ENCODE measurements around the gene ZNF576. TPM values are rescaled to one million over a fixed set of nuclear protein-coding genes. Genes with fewer than 3 reads are reported as not detected.

Gene ZNF576
- total and polyA plus RNA-seq, 4 experiments from 2014 or later = 8.4 to 18.6 (median 15.7) TPM

DNA sequence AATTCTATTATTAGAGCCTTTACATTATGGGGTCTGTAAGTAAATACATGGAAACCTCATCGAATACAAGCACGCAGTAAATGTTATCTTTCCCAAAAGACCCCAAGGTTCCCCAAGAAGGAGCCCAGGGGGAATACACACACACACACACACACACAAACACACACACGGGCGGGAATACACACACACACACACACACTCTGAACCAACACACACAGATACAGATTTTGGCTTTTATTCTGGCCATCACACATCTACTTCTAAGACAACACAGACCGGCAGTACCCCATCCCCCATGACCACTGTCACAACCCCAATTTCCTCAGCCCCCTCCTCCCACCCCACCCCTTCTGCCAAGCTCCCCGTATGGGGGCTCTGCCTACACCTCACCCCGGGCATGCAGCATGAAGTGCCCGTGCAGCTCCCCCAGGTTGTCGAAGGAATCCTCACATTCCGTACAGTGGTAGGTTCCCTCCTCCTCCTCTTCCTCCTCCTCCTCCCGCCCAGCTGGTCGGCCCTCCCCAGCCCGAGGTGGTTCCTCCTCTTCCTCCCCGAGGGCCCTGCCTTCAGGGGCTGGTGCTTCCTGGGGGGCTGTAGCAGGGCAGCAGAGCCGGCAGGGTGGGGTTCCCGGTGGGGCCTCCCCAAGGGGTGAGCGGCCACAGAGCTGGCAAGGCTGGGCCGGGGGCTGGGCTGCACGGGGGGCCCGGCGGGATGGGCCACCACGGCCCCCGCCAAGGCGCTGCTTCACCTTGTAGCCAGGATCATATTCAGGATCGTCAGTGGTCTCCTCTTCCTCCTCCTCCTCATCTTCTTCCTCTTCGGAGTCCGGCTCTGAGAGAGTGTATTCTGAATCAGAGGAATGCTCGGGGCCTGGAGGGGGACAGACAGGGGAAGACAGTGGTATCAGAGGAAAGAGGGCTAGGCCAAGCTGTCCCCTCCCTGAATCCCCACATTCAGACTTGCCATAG, 11.1 kb downstream of the ZNF576 start:
- Mint-ChIP-seq H3K27ac (peak overlapping the region in 4 of 7 donors; percentile 23 to 84 (median 53)), H3K4me3 (no peak overlapping the region), H3K36me3 (peaks cover 14 to 34% of the 10 kb centered on the region in 2 donors), H3K4me1 (peaks cover 4 to 15% (median 6%) of the 10 kb centered on the region in 4 donors), H3K27me3 (no peaks in the 10 kb centered on the region), H3K9me3 (no peaks in the 10 kb centered on the region)
- no peak overlapping the region for H3K4me3 ChIP-seq (ENCODE audit: low read length in 2 of 2)
- no peak for DNase-seq
- no peaks in the 10 kb centered on the region for H3K9me3 ChIP-seq (ENCODE audit: control insufficient read depth in 1 of 2, low read length in 2 of 2)
- no peak overlapping the region for H3K27ac ChIP-seq (ENCODE audit: low read depth, low read length)
- intact Hi-C loops (cut with micrococcal nuclease) = no loop called here
- peaks cover under 1% of the 10 kb centered on the region for H3K36me3 ChIP-seq (ENCODE audit: insufficient read depth, low read length)
- ChIA-PET CTCF (ENCODE audit: partially characterized antibody) (interaction anchor here (1.0 to 1.5 kb wide), 2 partner anchors 10 to 12 kb away, joined by 3 to 4 read pairs; partner anchors contain the start of gene IRGQ), POLR2A (ENCODE audit: partially characterized antibody) (no interaction called here)
- H3K4me1 ChIP-seq (ENCODE audit: insufficient read depth, low read length) = no peaks in the 10 kb centered on the region
- H3K27me3 ChIP-seq (ENCODE audit: insufficient read depth, low read length) = no peaks in the 10 kb centered on the region

GRCh38 chr19:43609872-43610271, 13.5 kb downstream of the ZNF576 start:
- H3K27me3 ChIP-seq (ENCODE audit: insufficient read depth, low read length) = no peaks in the 10 kb centered on the region
- H3K36me3 Mint-ChIP-seq = peaks cover 29 to 46% of the 10 kb centered on the region in 2 donors
- DNase-seq = no peak
- H3K9me3 ChIP-seq (ENCODE audit: control insufficient read depth in 1 of 2, low read length in 2 of 2) = no peaks in the 10 kb centered on the region
- H3K4me3 Mint-ChIP-seq = no peak overlapping the region
- intact Hi-C loops (cut with micrococcal nuclease) = no loop called here
- no peaks in the 10 kb centered on the region for H3K27me3 Mint-ChIP-seq
- H3K4me1 Mint-ChIP-seq = peaks cover 4 to 18% (median 13%) of the 10 kb centered on the region in 4 donors
- no peak overlapping the region for H3K27ac ChIP-seq (ENCODE audit: low read depth, low read length)
- H3K4me1 ChIP-seq (ENCODE audit: insufficient read depth, low read length) = no peaks in the 10 kb centered on the region
- H3K4me3 ChIP-seq (ENCODE audit: low read length in 2 of 2) = no peak overlapping the region
- CTCF ChIA-PET (ENCODE audit: partially characterized antibody) = no interaction called here
- POLR2A ChIA-PET (ENCODE audit: partially characterized antibody) = no interaction called here
- peaks cover 11% of the 10 kb centered on the region for H3K36me3 ChIP-seq (ENCODE audit: insufficient read depth, low read length)
- H3K27ac Mint-ChIP-seq = peak overlapping the region in 4 of 7 donors; percentile 41 to 59 (median 54)
- no peaks in the 10 kb centered on the region for H3K9me3 Mint-ChIP-seq

GRCh38 chr19:43610493-43610892, 14.1 kb downstream of the ZNF576 start:
- no peak overlapping the region for H3K4me3 Mint-ChIP-seq
- intact Hi-C loops (cut with micrococcal nuclease) = no loop called here
- Histone ChIP-seq H3K4me1 (ENCODE audit: insufficient read depth, low read length) (no peaks in the 10 kb centered on the region), H3K27me3 (ENCODE audit: insufficient read depth, low read length) (no peaks in the 10 kb centered on the region), H3K4me3 (ENCODE audit: low read length in 2 of 2) (no peak overlapping the region), H3K36me3 (ENCODE audit: insufficient read depth, low read length) (peaks cover 11% of the 10 kb centered on the region), H3K27ac (ENCODE audit: low read depth, low read length) (no peak overlapping the region), H3K9me3 (ENCODE audit: control insufficient read depth in 1 of 2, low read length in 2 of 2) (no peaks in the 10 kb centered on the region)
- peaks cover 29 to 42% of the 10 kb centered on the region in 2 donors for H3K36me3 Mint-ChIP-seq
- H3K27ac Mint-ChIP-seq = peak overlapping the region in 3 of 7 donors; percentile 11 to 69 (median 56)
- no peaks in the 10 kb centered on the region for H3K27me3 Mint-ChIP-seq
- peaks cover 4 to 18% (median 14%) of the 10 kb centered on the region in 4 donors for H3K4me1 Mint-ChIP-seq
- no peaks in the 10 kb centered on the region for H3K9me3 Mint-ChIP-seq
- no peak for DNase-seq
- ChIA-PET POLR2A (ENCODE audit: partially characterized antibody) (no interaction called here), CTCF (ENCODE audit: partially characterized antibody) (no interaction called here)

DNA sequence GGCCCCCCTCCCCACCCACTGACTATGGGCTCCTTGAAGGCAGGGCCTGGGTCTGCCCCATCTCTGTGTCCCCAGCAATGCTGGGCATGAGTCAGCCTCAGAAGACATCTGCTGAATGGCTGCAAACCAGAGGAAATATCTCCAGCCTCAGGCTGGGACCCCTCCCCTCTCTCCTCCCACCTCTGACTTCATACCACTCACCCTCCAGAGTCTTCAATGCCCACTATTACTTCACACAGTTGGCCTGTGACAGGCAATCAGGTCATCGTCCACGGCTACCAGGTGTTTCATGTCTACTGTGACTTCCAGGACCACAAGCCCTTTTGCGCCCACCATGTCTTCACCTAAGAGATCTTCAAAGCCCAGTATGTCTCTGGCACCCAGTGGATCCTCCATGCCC, 15.4 kb downstream of the ZNF576 start, which contains the start of gene SRRM5:
SRRM5 (plus strand) TSS at position 301 of the 400 bp plus-strand sequence; CDS start at position 335, 34 bp downstream.
- Mint-ChIP-seq H3K36me3 (peaks cover 28 to 40% of the 10 kb centered on the region in 2 donors), H3K4me1 (peaks cover 7 to 22% (median 18%) of the 10 kb centered on the region in 4 donors), H3K4me3 (no peak within 1 kb of the TSS), H3K27ac (peak within 1 kb of the TSS in 4 of 7 donors; percentile 5 to 81 (median 60)), H3K9me3 (no peaks in the 10 kb centered on the region), H3K27me3 (no peaks in the 10 kb centered on the region)
- Histone ChIP-seq H3K9me3 (ENCODE audit: control insufficient read depth in 1 of 2, low read length in 2 of 2) (no peaks in the 10 kb centered on the region), H3K4me3 (ENCODE audit: low read length in 2 of 2) (no peak within 1 kb of the TSS), H3K36me3 (ENCODE audit: insufficient read depth, low read length) (peaks cover 11% of the 10 kb centered on the region), H3K27me3 (ENCODE audit: insufficient read depth, low read length) (no peaks in the 10 kb centered on the region), H3K27ac (ENCODE audit: low read depth, low read length) (no peak within 1 kb of the TSS), H3K4me1 (ENCODE audit: insufficient read depth, low read length) (peaks cover under 1% of the 10 kb centered on the region)
- ChIA-PET CTCF (ENCODE audit: partially characterized antibody) (no interaction called here), POLR2A (ENCODE audit: partially characterized antibody) (no interaction called here)
- intact Hi-C loops (cut with micrococcal nuclease) = no loop called here
- DNase-seq = no peak

- no peaks in the 10 kb centered on the region for H3K9me3 Mint-ChIP-seq
- H3K4me3 Mint-ChIP-seq = no peak overlapping the region
- Histone ChIP-seq H3K36me3 (ENCODE audit: insufficient read depth, low read length) (peaks cover 11% of the 10 kb centered on the region), H3K4me1 (ENCODE audit: insufficient read depth, low read length) (peaks cover 6% of the 10 kb centered on the region), H3K4me3 (ENCODE audit: low read length in 2 of 2) (no peak overlapping the region), H3K27me3 (ENCODE audit: insufficient read depth, low read length) (no peaks in the 10 kb centered on the region), H3K27ac (ENCODE audit: low read depth, low read length) (no peak overlapping the region), H3K9me3 (ENCODE audit: control insufficient read depth in 1 of 2, low read length in 2 of 2) (no peaks in the 10 kb centered on the region)
- no peaks in the 10 kb centered on the region for H3K27me3 Mint-ChIP-seq
- no peak for DNase-seq
- ChIA-PET CTCF (ENCODE audit: partially characterized antibody) (no interaction called here), POLR2A (ENCODE audit: partially characterized antibody) (no interaction called here)
- intact Hi-C loops (cut with micrococcal nuclease) = no loop called here
- H3K4me1 Mint-ChIP-seq = peaks cover 7 to 22% (median 18%) of the 10 kb centered on the region in 4 donors
- peak overlapping the region in 1 of 7 donors; percentile 5 for H3K27ac Mint-ChIP-seq
- H3K36me3 Mint-ChIP-seq = peaks cover 23 to 37% of the 10 kb centered on the region in 2 donors
Measured at GRCh38 chr19:43612374-43612773, 16.0 kb downstream of the ZNF576 start.

DNA sequence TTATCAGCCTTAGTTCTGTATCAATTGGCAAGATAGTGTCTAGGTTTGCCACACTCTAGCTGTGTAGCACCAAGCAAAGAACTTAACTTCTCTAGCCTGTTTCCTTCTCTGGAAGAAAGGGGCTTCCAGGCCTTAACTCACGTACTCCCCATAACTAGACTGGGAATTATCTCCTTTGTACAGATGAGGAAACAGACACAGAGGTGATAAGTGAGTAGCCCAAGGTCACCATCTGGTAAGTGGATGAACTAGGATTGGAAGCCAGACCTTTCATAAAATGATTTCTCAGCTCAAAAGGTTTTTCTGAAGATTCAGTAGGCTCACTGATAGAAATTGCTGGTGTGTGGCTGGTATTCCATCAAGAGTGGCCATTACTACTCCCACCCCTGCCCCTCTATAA, 19.9 kb downstream of the ZNF576 start:
- ChIA-PET CTCF (ENCODE audit: partially characterized antibody) (interaction anchor here (1.3 kb wide), 1 partner anchor 22 kb away, joined by 3 read pairs; no protein-coding TSS in a partner anchor), POLR2A (ENCODE audit: partially characterized antibody) (interaction anchor here (0.8 kb wide), 1 partner anchor 19 kb away, joined by 4 read pairs; the partner anchor contains the start of gene ZNF576)
- peaks cover 29% of the 10 kb centered on the region for H3K4me1 ChIP-seq (ENCODE audit: insufficient read depth, low read length)

DNA sequence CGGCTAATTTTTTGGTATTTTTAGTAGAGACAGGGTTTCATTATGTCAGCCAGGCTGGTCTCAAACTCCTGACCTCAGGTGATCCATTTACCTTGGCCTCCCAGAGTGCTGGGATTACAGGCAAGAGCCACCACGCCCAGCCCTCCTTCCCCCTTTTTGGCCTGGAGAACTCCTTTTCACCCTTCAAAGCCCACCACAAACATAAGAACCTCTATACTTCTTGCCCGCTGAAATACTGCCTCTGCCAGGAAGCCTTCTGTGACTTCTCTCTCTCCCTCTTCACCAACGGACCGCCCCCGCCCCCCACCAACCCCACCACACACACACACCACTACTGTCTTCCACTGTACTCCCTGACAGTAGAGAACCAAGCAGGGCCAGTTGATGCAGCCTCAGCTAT, 20.6 kb downstream of the ZNF576 start:
- H3K4me1 Mint-ChIP-seq = peaks cover 12 to 47% (median 29%) of the 10 kb centered on the region in 4 donors
- ChIA-PET CTCF (ENCODE audit: partially characterized antibody) (interaction anchor here (1.3 to 1.9 kb wide), 2 partner anchors 22 to 23 kb away, joined by 3 to 8 read pairs; no protein-coding TSS in a partner anchor), POLR2A (ENCODE audit: partially characterized antibody) (interaction anchor here (0.8 to 1.5 kb wide), 2 partner anchors 20 to 178 kb away, joined by 3 to 4 read pairs; partner anchors contain the start of gene ZNF576)
- peaks cover 29% of the 10 kb centered on the region for H3K4me1 ChIP-seq (ENCODE audit: insufficient read depth, low read length)
- H3K27ac ChIP-seq (ENCODE audit: low read depth, low read length) = no peak overlapping the region
- peak overlapping the region in 2 of 8 donors; percentile 25 to 65 for H3K4me3 Mint-ChIP-seq
- intact Hi-C loops (cut with micrococcal nuclease) = no loop called here
- no peak for DNase-seq
- H3K4me3 ChIP-seq (ENCODE audit: low read length in 2 of 2) = no peak overlapping the region
- H3K9me3 ChIP-seq (ENCODE audit: control insufficient read depth in 1 of 2, low read length in 2 of 2) = no peaks in the 10 kb centered on the region
- H3K9me3 Mint-ChIP-seq = no peaks in the 10 kb centered on the region
- no peaks in the 10 kb centered on the region for H3K27me3 Mint-ChIP-seq
- peak overlapping the region in 4 of 7 donors; percentile 17 to 62 (median 53) for H3K27ac Mint-ChIP-seq
- H3K36me3 Mint-ChIP-seq = peaks cover 19 to 25% of the 10 kb centered on the region in 2 donors
- H3K27me3 ChIP-seq (ENCODE audit: insufficient read depth, low read length) = no peaks in the 10 kb centered on the region
- peaks cover 11% of the 10 kb centered on the region for H3K36me3 ChIP-seq (ENCODE audit: insufficient read depth, low read length)

More for the DNA sequence above, 19.9 kb downstream of the ZNF576 start:
- H3K4me3 Mint-ChIP-seq = no peak overlapping the region
- peaks cover 14 to 47% (median 31%) of the 10 kb centered on the region in 4 donors for H3K4me1 Mint-ChIP-seq
- H3K36me3 Mint-ChIP-seq = peaks cover 23 to 30% of the 10 kb centered on the region in 2 donors
- no peaks in the 10 kb centered on the region for H3K27me3 Mint-ChIP-seq
- Histone ChIP-seq H3K9me3 (ENCODE audit: control insufficient read depth in 1 of 2, low read length in 2 of 2) (no peaks in the 10 kb centered on the region), H3K27me3 (ENCODE audit: insufficient read depth, low read length) (no peaks in the 10 kb centered on the region), H3K36me3 (ENCODE audit: insufficient read depth, low read length) (peaks cover 11% of the 10 kb centered on the region), H3K4me3 (ENCODE audit: low read length in 2 of 2) (no peak overlapping the region), H3K27ac (ENCODE audit: low read depth, low read length) (no peak overlapping the region)
- no peak for DNase-seq
- H3K27ac Mint-ChIP-seq = peak overlapping the region in 1 of 7 donors; percentile 53
- no peaks in the 10 kb centered on the region for H3K9me3 Mint-ChIP-seq
- intact Hi-C loops (cut with micrococcal nuclease) = no loop called here

Measured in CD4-positive, alpha-beta memory T cell (primary cell).